Activated naive CD8-positive, alpha-beta T cell (primary cell): ENCODE results near the gene NRL.

Experiments
- H3K27ac Mint-ChIP-seq: one replicate; pipeline ENCODE4 v1.8.0; 2021; ENCODE audit warnings: mixed read lengths
- H3K27me3 Mint-ChIP-seq: one replicate; pipeline ENCODE4 v1.8.0; 2021; ENCODE audit warnings: mixed read lengths
- H3K36me3 Mint-ChIP-seq: one replicate; pipeline ENCODE4 v1.8.0; 2021; ENCODE audit warnings: mixed read lengths
- H3K4me1 Mint-ChIP-seq: one replicate; pipeline ENCODE4 v1.8.0; 2021; ENCODE audit warnings: low read depth, mixed read lengths
- H3K4me3 Mint-ChIP-seq: one replicate; pipeline ENCODE4 v1.8.0; 2021; ENCODE audit warnings: mild to moderate bottlenecking, mixed read lengths
- H3K9me3 Mint-ChIP-seq: one replicate; pipeline ENCODE4 v1.8.0; 2021; ENCODE audit warnings: low read depth, mixed read lengths

Gene NRL

GRCh38 chr14:24092505-24093206 is 22.1 kb downstream of the NRL start:
- H3K4me1 Mint-ChIP-seq = peaks cover 30% of the 10 kb centered on the region
- H3K27me3 Mint-ChIP-seq = no peaks in the 10 kb centered on the region
- H3K9me3 Mint-ChIP-seq = no peaks in the 10 kb centered on the region
- peaks cover 3% of the 10 kb centered on the region for H3K36me3 Mint-ChIP-seq
- H3K4me3 Mint-ChIP-seq = peak overlapping the region; percentile 99
- H3K27ac Mint-ChIP-seq = peak overlapping the region; percentile 94

DNA sequence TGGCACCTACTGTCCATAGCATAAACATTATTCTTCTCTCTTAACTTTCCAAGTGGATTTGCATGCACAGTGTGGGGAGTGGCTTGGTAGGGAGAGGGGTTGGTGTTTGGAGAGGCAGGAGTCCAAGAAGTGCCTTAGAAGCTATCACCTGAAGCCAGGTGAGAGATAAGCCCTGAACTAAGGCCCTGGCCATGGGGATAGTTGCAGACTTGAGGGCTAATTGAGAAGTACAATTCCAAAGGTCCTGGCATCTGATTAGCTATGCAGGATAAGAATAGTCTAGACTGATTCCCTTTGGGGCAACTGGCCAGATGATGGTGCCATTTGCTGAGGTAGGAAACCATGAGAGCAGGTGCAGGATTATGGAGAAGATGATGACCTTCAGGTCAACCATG is 22.6 kb downstream of the NRL start:
- Mint-ChIP-seq H3K4me1 (peaks cover 30% of the 10 kb centered on the region), H3K9me3 (no peaks in the 10 kb centered on the region), H3K27me3 (no peaks in the 10 kb centered on the region), H3K27ac (peak overlapping the region; percentile 94), H3K36me3 (peaks cover 3% of the 10 kb centered on the region), H3K4me3 (peak overlapping the region; percentile 20)

DNA sequence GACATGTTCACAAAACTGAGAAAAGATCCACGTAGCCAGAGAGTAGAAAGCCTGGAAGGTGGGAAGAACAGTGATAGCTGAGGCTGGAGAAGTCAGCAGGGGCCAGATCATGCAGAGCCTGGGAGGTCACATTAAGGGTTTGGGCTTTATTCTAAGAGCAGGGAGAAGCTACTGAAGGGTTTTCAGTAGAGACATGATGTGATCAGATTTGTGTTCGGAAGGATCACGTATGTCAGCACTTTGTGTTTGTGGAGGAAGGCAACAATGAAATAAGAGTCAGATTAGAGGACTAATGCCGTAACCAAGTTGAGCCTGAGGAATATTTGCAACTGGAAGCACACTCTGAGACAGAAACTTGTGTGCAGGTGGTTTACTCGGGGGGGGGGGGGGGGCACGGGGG is 24.9 kb downstream of the NRL start:
- H3K27me3 Mint-ChIP-seq = no peaks in the 10 kb centered on the region
- no peaks in the 10 kb centered on the region for H3K9me3 Mint-ChIP-seq
- H3K4me1 Mint-ChIP-seq = peaks cover 18% of the 10 kb centered on the region
- H3K27ac Mint-ChIP-seq = no peak overlapping the region
- no peak overlapping the region for H3K4me3 Mint-ChIP-seq
- H3K36me3 Mint-ChIP-seq = no peaks in the 10 kb centered on the region

DNA sequence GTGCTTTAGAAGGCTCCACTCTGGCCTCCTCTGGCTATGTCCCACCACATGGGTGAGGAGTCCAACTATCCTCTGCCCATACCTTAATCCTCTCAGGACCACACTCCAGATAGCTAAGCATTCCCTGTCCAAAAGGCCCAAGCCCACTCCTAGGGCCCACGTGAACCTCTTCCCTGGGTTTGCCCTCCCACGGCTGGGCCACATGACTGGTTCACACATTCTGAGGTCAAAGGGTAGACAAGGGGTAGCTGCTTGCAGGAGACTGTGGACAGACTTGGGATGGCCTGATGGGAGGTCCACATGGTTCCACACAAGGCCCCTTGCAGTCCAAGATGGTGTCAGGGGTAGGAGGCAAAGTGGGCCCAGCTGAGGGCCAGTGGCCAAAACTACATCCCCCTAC is 26.7 kb downstream of the NRL start:
- Mint-ChIP-seq H3K27ac (no peak overlapping the region), H3K27me3 (no peaks in the 10 kb centered on the region), H3K4me1 (peaks cover 11% of the 10 kb centered on the region), H3K36me3 (no peaks in the 10 kb centered on the region), H3K4me3 (no peak overlapping the region), H3K9me3 (no peaks in the 10 kb centered on the region)

- no peaks in the 10 kb centered on the region for H3K36me3 Mint-ChIP-seq
- no peak overlapping the region for H3K4me3 Mint-ChIP-seq
- no peak overlapping the region for H3K27ac Mint-ChIP-seq
- H3K27me3 Mint-ChIP-seq = no peaks in the 10 kb centered on the region
- no peaks in the 10 kb centered on the region for H3K9me3 Mint-ChIP-seq
- H3K4me1 Mint-ChIP-seq = peaks cover 7% of the 10 kb centered on the region
Measured at GRCh38 chr14:24087004-24087403, 27.7 kb downstream of the NRL start.

GRCh38 chr14:24086193-24086955 is 28.4 kb downstream of the NRL start:
- no peaks in the 10 kb centered on the region for H3K36me3 Mint-ChIP-seq
- H3K9me3 Mint-ChIP-seq = no peaks in the 10 kb centered on the region
- H3K4me1 Mint-ChIP-seq = peaks cover 9% of the 10 kb centered on the region
- H3K4me3 Mint-ChIP-seq = no peak overlapping the region
- H3K27ac Mint-ChIP-seq = no peak overlapping the region
- H3K27me3 Mint-ChIP-seq = no peaks in the 10 kb centered on the region

DNA sequence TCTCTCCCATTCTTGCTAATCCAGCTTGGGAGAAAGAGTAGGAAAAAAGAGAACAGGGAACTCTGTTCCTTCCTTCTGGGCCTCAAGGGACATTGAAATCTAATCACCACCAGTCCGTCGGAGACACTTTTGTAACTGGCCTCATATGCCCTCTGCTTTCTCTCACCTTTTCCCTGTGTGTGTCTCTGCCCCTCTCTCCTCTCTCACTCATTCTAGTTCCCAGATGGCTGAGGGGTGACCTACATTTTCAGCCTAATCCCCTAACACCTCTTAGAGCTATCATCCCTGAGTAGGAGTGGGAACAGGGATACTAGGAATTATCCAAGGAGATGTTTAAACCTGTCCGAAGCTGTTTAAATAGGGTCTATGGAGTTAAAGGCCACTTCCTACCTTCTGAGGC is 29.5 kb downstream of the NRL start:
- H3K9me3 Mint-ChIP-seq = no peaks in the 10 kb centered on the region
- H3K4me3 Mint-ChIP-seq = no peak overlapping the region
- H3K27ac Mint-ChIP-seq = no peak overlapping the region
- H3K36me3 Mint-ChIP-seq = no peaks in the 10 kb centered on the region
- H3K4me1 Mint-ChIP-seq = peaks cover 16% of the 10 kb centered on the region
- no peaks in the 10 kb centered on the region for H3K27me3 Mint-ChIP-seq

GRCh38 chr14:24084440-24084839 is 30.3 kb downstream of the NRL start:
- Mint-ChIP-seq H3K9me3 (no peaks in the 10 kb centered on the region), H3K36me3 (no peaks in the 10 kb centered on the region), H3K4me1 (peaks cover 17% of the 10 kb centered on the region), H3K27ac (no peak overlapping the region), H3K4me3 (no peak overlapping the region), H3K27me3 (no peaks in the 10 kb centered on the region)

DNA sequence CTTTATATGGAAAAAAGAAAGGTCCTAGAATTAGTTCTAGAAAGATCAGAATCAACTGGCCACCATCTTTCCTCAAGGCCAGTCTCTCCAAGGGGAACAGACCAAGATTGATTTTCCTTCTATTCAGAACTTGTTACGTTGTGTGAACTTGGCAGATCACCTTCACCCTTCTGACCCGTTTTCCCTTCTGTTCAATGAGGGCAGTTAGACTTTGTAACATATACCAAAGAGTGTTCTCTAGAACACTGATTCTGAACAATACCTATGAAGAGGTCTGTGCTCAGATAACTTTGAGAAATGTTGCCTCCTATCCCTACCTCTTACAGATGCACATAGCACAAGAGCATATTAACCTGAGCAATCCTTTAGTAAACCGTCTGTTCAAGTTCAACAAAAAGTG is 31.3 kb downstream of the NRL start:
- Mint-ChIP-seq H3K36me3 (no peaks in the 10 kb centered on the region), H3K9me3 (no peaks in the 10 kb centered on the region), H3K4me3 (no peak overlapping the region), H3K27ac (no peak overlapping the region), H3K27me3 (no peaks in the 10 kb centered on the region), H3K4me1 (peaks cover 20% of the 10 kb centered on the region)

GRCh38 chr14:24082411-24083080 is 32.2 kb downstream of the NRL start:
- Mint-ChIP-seq H3K4me3 (peak overlapping the region; percentile 84), H3K27ac (no peak overlapping the region), H3K36me3 (no peaks in the 10 kb centered on the region), H3K4me1 (peaks cover 20% of the 10 kb centered on the region), H3K27me3 (no peaks in the 10 kb centered on the region), H3K9me3 (no peaks in the 10 kb centered on the region)

- Mint-ChIP-seq H3K27ac (peak overlapping the region; percentile 50), H3K36me3 (no peaks in the 10 kb centered on the region)
Measured at GRCh38 chr14:24081739-24082211, 33.0 kb downstream of the NRL start.

GRCh38 chr14:24080888-24081738 is 33.6 kb downstream of the NRL start:
- H3K27me3 Mint-ChIP-seq = no peaks in the 10 kb centered on the region
- no peaks in the 10 kb centered on the region for H3K9me3 Mint-ChIP-seq
- no peaks in the 10 kb centered on the region for H3K36me3 Mint-ChIP-seq
- peak overlapping the region; percentile 68 for H3K27ac Mint-ChIP-seq
- peaks cover 20% of the 10 kb centered on the region for H3K4me1 Mint-ChIP-seq
- peak overlapping the region; percentile 85 for H3K4me3 Mint-ChIP-seq

More at GRCh38 chr14:24081739-24082211, 33.0 kb downstream of the NRL start:
- Mint-ChIP-seq H3K4me1 (peaks cover 20% of the 10 kb centered on the region), H3K4me3 (peak overlapping the region; percentile 84), H3K27me3 (no peaks in the 10 kb centered on the region), H3K9me3 (no peaks in the 10 kb centered on the region)

DNA sequence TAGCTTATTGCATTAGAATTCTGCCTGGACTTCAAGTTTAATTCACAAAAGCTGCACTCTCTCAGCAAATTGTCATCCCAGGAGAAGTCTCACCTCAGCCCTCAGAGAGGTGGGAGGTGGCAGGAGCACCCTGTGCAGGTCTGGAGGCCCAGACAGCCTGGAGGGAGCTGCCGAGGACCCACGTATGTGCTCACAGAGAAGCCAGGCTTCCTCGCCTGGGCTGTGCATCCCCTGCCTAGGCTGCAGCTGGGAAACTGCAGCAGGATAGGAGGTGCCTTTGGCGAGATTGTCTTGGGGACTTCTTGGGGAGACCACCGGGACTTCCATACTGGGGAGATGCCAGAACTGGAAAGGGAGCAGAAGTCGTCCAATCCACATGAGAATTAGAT is 34.6 kb downstream of the NRL start:
- H3K4me3 Mint-ChIP-seq = peak overlapping the region; percentile 85
- H3K27ac Mint-ChIP-seq = peak overlapping the region; percentile 68
- no peaks in the 10 kb centered on the region for H3K9me3 Mint-ChIP-seq
- H3K27me3 Mint-ChIP-seq = no peaks in the 10 kb centered on the region
- peaks cover 20% of the 10 kb centered on the region for H3K4me1 Mint-ChIP-seq
- H3K36me3 Mint-ChIP-seq = no peaks in the 10 kb centered on the region

- H3K36me3 Mint-ChIP-seq = no peaks in the 10 kb centered on the region
- H3K27me3 Mint-ChIP-seq = no peaks in the 10 kb centered on the region
- no peak overlapping the region for H3K27ac Mint-ChIP-seq
- peaks cover 20% of the 10 kb centered on the region for H3K4me1 Mint-ChIP-seq
- no peaks in the 10 kb centered on the region for H3K9me3 Mint-ChIP-seq
- peak overlapping the region; percentile 17 for H3K4me3 Mint-ChIP-seq
Measured at GRCh38 chr14:24079491-24080141, 35.1 kb downstream of the NRL start.
